GM21825 (cell line): ENCODE measurements around the gene CYP2D6.
"Not testable (repeated sequence)": the region's sequence is repeated elsewhere in the genome, so short reads cannot be mapped to it uniquely, and the experiment has no call there.

ENCODE experiments used
- ATAC-seq: cut with Tn5 transposase; IDR thresholded peaks from one replicate; pipeline ENCODE4 v1.9.1; 2021; ENCODE audit warnings: mild to moderate bottlenecking, moderate library complexity; ENCODE audit not compliant: unreplicated experiment

CYP2D6 gene

GRCh38 chr22:42158456-42159132 is 28.0 kb upstream of the CYP2D6 start:
- ATAC-seq: no peak

GRCh38 chr22:42156598-42156997 is 26.0 kb upstream of the CYP2D6 start:
- ATAC-seq: no peak

- no peak for ATAC-seq
Observed at GRCh38 chr22:42156121-42156520, 25.5 kb upstream of the CYP2D6 start.

- no peak for ATAC-seq
Observed at GRCh38 chr22:42155053-42155543, 24.5 kb upstream of the CYP2D6 start.

- ATAC-seq: no peak
Observed at GRCh38 chr22:42154293-42155052, 23.9 kb upstream of the CYP2D6 start.

- ATAC-seq: no peak
Observed at GRCh38 chr22:42152661-42153270, 22.2 kb upstream of the CYP2D6 start.

GRCh38 chr22:42151924-42152635 is 21.5 kb upstream of the CYP2D6 start:
- no peak for ATAC-seq

GRCh38 chr22:42150727-42151590 is 20.3 kb upstream of the CYP2D6 start:
- no peak for ATAC-seq

GRCh38 chr22:42149798-42150197 is 19.2 kb upstream of the CYP2D6 start:
- not testable (repeated sequence) for ATAC-seq

- ATAC-seq: no peak
Observed at GRCh38 chr22:42145175-42145574, 14.6 kb upstream of the CYP2D6 start.

- not testable (repeated sequence) for ATAC-seq
Observed at GRCh38 chr22:42143859-42144822, 13.5 kb upstream of the CYP2D6 start.

- no peak for ATAC-seq
Observed at GRCh38 chr22:42142771-42143461, 12.3 kb upstream of the CYP2D6 start.

- ATAC-seq: not testable (repeated sequence)
Observed at GRCh38 chr22:42141307-42142057, 10.9 kb upstream of the CYP2D6 start.

- not testable (repeated sequence) for ATAC-seq
Observed at GRCh38 chr22:42140153-42140552, 9.5 kb upstream of the CYP2D6 start.

GRCh38 chr22:42139508-42139907 is 8.9 kb upstream of the CYP2D6 start:
- not testable (repeated sequence) for ATAC-seq

- no peak for ATAC-seq
Observed at GRCh38 chr22:42138972-42139371, 8.4 kb upstream of the CYP2D6 start.

- no peak for ATAC-seq
Observed at GRCh38 chr22:42138122-42138770, 7.6 kb upstream of the CYP2D6 start.
